KG1 (cell line): ENCODE data around the gene ETNPPL.
"Not testable (repeated sequence)": the region's sequence is repeated elsewhere in the genome, so short reads cannot be mapped to it uniquely, and the experiment has no call there.

Experiments used
- DNase-seq: peaks from one replicate; lab custom pipeline; 2025; lab: John Stamatoyannopoulos, UW

The ETNPPL gene

GRCh38 chr4:108754327-108754726 is 8.5 kb downstream of the ETNPPL start:
- no peak for DNase-seq

GRCh38 chr4:108751321-108751720 is 11.5 kb downstream of the ETNPPL start:
- no peak for DNase-seq

- no peak for DNase-seq
Measured at GRCh38 chr4:108749119-108749518, 13.7 kb downstream of the ETNPPL start.

- DNase-seq: no peak
Measured at GRCh38 chr4:108746511-108746910, 16.3 kb downstream of the ETNPPL start.

- DNase-seq: no peak
Measured at GRCh38 chr4:108744307-108744706, 18.5 kb downstream of the ETNPPL start.

- DNase-seq: no peak
Measured at GRCh38 chr4:108742451-108743420, 20.1 kb downstream of the ETNPPL start.

GRCh38 chr4:108738003-108738706 is 24.7 kb downstream of the ETNPPL start:
- DNase-seq: no peak

- no peak for DNase-seq
Measured at GRCh38 chr4:108731006-108731405, 31.8 kb downstream of the ETNPPL start.

- no peak for DNase-seq
Measured at GRCh38 chr4:108730579-108730978, 32.3 kb downstream of the ETNPPL start.

GRCh38 chr4:108729731-108730130 is 33.1 kb downstream of the ETNPPL start:
- no peak for DNase-seq

GRCh38 chr4:108725457-108725856 is 37.4 kb downstream of the ETNPPL start:
- DNase-seq: no peak

- DNase-seq: no peak
Measured at GRCh38 chr4:108717386-108717785, 45.5 kb downstream of the ETNPPL start.

GRCh38 chr4:108716340-108716739 is 46.5 kb downstream of the ETNPPL start:
- no peak for DNase-seq

GRCh38 chr4:108714880-108715279 is 48.0 kb downstream of the ETNPPL start:
- DNase-seq: no peak

GRCh38 chr4:108710578-108710977 is 52.3 kb downstream of the ETNPPL start:
- not testable (repeated sequence) for DNase-seq

GRCh38 chr4:108709722-108710121 is 53.1 kb downstream of the ETNPPL start:
- no peak for DNase-seq

- no peak for DNase-seq
Measured at GRCh38 chr4:108709234-108709633, 53.6 kb downstream of the ETNPPL start.

GRCh38 chr4:108706289-108706688 is 56.6 kb downstream of the ETNPPL start:
- no peak for DNase-seq

- DNase-seq: no peak
Measured at GRCh38 chr4:108703966-108704365, 58.9 kb downstream of the ETNPPL start.

- DNase-seq: no peak
Measured at GRCh38 chr4:108703370-108703769, 59.5 kb downstream of the ETNPPL start.

- no peak for DNase-seq
Measured at GRCh38 chr4:108702960-108703359, 59.9 kb downstream of the ETNPPL start.

- peak; percentile 19 for DNase-seq
Measured at GRCh38 chr4:108700081-108700757, 62.6 kb downstream of the ETNPPL start.

GRCh38 chr4:108696160-108696559 is 66.7 kb downstream of the ETNPPL start:
- no peak for DNase-seq
